Activated CD4-positive, alpha-beta T cell treated with anti-CD3 and anti-CD28 coated beads for 1 hour (primary cell): Measurements from ENCODE around the gene ADGRG7.

Experiments used
- DNase-seq: peaks from one replicate; pipeline ENCODE4 v3.0.0-alpha.2; 2020

ADGRG7 gene

DNA sequence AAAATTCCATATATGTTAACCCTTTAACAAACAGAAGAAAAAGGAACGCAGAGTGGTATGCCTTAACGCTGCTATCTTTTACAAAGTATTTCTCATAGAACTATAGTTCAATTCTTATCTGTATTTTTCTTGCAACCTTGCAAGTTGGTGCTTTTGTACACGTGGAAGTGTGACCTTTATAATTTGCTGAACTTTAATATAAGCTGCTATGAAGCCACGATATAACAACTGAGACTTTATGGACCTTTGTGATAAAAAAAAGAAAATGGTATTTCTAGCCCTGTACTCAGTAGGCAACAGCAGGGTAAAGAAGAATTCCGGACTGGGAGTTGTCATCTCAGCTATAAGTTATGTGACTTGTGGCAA is 93.6 kb downstream of the ADGRG7 start:
- DNase-seq = no peak

DNA sequence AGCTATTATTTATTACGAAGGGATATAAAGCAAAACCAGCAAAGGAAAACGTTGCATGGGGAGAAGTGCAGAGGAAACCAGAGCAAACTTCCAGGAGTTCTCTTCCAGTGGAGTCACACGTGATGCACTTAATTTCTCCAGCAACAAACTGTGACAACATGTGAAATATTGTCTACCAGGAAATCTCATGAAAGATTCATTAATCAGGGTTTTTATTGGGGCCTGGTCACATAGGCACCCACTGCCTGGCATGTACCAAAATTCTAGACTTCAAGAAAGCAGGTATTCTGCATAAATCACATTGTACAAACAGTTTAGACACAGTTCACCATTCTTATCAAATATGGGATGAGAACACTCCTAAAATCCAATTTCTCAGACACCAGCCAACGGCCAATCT is 94.5 kb downstream of the ADGRG7 start:
- no peak for DNase-seq

DNA sequence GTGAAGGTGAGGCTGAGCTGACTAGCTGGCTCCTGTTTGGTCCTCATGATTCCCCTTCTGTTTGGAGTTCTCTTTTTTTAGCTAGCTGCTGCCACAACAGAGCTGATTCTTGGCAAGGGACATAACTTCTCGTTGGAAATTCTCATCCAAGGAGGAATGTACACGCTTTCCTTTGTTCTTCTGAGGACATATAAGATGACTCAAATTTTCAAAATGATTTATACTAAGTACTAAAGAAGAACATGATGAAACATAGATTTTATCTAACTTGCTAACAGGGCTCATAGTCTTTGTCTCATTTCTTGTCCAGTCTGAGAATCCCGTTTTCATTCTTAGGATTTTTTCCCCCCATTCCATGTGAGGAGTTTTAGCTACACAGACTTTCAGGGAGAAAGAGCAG is 97.0 kb downstream of the ADGRG7 start:
- DNase-seq = no peak

DNA sequence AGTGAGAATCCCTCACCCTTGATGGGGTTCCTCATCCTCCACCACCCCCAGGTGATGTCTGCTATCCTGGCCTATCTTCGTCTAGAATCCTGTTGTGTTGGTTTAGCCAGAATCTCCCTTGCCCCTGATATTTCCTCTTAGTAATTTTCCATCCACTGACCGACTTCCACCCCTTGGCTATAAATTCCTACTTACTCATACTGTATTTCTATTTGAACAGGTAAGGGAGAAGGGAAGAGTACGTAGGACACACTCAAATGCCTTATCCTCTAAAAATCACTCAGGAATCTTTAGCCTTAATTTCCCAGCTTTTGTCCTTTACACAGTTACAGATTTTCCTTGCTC is 99.2 kb downstream of the ADGRG7 start:
- no peak for DNase-seq

GRCh38 chr3:100708989-100709841 is 99.8 kb downstream of the ADGRG7 start, which contains the start of gene TFG:
TFG (plus strand) TSS chr3:100709494; CDS start chr3:100713686, 4,192 bp downstream.
- peak; percentile 96 for DNase-seq

DNA sequence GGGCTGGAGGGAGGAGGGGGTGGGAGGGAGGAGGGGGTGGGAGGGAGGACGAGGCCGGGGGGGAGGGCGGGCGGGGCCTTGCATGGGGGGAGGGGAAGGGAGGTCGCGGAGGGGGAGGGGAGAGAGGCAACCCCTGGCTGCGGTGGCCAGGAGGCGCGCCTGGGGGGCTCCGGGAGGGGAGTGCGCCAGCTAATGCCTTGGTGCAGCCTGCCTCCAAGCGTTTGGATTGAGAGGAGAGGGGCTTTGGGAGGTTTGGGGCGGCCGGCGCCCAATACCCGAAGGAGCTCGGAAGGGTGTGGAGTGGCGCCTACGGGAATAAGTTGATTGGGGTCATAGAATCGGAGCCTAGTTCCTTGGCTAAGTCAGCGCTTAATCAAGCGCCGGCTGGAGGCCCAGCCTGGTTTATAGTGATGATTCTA is 100.5 kb downstream of the ADGRG7 start:
- peak; percentile 26 for DNase-seq

- DNase-seq = peak; percentile 19
Measured at GRCh38 chr3:100710261-100710968, 101.0 kb downstream of the ADGRG7 start.

DNA sequence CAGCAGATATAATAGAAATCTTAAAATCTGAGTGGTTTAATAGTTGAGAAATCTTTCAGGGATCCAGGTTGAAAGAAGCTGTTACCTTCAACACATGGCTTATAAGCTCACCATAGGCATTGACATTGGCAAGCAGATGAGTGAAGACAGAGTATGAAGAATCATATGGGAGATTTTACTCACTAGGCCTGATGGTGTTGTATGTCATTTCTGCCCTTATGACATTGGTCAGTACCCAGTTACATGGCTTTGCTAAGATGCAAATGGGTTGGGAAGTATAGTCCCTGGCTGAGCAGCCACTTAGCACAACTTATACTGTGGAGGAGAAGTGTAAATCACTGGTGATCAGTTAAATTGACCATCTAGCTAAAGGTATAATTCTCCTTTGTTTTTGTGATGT is 105.8 kb downstream of the ADGRG7 start:
- DNase-seq = no peak

GRCh38 chr3:100717063-100717462 is 107.7 kb downstream of the ADGRG7 start:
- DNase-seq = no peak

DNA sequence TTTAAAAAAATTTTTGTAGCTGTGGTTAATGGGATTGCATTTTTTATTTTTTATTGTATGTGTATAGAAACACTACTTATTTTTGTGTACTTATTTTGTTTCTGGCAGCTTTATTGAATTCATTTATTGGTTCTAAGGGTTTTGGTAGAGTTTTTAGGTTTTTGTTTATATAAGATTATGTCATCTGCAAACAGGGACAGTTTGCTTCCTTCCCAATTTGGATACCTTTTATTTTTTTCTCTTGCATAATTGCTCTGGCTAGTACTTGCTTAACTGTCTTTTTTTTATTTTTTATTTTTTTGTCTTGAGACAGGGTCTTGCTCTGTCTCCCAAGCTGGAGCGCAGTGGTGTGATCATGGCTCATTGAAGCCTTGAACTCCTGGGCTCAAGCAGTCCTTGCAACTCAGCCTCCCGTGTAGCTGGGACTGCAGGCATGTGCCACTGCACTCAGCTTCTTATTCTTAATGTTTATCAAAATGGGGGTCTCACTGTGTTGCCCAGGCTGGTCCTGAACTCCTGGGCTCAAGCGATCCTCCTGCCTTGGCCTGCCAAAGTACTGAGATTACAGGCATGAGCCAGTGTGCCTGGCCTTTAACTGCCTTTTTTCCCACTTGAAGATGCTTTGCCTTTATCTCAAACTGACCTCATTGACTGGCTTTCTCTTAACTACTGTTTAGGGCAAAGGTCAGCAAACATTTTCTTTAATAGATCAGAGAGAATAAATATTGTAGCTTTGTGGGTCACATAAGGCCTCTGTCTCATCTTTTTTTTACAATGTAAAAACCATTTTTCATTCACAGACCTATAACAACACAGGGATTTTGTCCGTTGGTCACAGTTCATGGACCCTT is 108.5 kb downstream of the ADGRG7 start:
- no peak for DNase-seq

DNA sequence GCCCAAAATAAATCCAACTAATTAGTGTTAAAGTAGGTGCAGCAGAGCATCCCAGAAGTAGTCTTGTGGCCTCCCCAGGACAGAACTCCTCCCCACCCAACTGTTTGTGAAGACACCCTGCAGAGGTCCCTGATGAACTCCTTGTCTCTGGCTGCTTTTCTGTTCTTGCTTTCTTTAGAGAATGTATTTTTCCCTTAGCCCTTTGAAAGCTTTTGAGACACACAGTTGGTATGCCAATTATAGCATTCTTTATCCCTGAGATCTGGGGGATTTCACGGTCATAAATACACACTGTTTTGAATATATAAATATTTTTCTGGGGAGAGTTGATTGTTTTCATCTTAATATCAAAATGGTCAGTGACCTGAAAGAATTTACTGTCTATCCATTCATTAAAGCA is 109.7 kb downstream of the ADGRG7 start:
- DNase-seq = no peak

DNA sequence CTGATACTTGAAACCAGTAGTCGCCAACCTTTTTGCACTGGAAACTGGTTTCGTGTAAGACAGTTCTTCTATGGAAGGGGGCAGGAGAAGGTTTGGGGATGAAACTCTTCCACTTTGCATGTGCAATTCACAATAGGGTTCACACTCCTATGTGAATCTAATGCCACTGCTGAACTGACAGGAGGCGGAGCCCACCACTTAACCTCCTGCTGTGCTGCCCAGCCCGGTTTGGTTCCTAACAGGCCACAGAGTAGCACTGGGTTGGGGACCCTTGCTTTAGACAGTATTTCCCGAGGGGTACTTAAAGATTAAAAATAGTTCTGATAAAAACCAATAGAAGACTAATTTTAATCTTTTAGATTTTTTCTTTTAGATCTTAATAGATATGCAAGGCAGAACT is 111.0 kb downstream of the ADGRG7 start:
- no peak for DNase-seq

DNA sequence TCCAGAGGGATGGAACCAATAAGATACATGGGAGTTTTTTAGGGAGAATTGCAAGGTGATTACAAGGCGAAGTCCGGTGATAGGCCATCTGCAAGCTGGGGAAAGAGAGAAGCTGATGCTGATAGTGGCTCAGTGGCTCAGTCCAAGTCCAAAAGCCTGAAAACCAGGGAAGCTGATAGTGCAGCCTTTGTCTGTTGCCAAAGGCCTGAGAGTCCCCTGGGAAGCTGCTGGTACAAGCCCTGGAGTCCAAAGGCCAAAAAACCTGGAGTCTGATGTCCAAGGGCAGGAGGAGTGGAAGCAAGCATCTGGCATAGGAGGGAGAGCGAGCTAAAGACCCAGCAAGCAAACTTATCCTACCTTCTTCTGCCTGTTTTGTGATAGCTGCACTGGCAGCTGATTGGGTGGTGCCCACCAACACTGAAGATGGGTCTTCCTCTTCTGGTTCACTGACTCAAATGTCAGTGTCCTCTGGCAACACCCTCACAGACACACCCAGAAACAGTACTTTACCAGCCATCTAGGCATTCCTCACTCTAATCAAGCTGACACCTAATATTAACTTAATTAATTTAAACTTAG is 116.6 kb downstream of the ADGRG7 start:
- DNase-seq = no peak

DNA sequence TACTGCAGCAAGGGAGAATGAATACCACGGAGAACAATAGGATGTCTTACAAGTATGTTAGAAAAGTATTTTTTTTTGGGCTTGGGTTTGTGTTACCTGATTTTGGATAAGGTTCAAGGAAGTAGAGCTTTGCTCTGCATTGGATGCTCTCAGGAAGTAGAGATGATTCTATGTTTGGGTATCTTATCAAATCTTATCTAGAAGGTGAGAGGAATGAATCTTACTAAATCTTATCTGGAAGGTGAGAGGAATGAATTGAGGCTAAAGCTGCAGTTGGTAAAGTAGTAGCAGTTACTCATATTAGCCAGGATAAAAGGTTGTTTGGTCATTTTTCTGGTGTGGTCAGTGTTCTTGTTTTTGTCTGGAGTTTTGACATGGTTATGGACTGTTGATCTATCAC is 117.3 kb downstream of the ADGRG7 start:
- DNase-seq = no peak

GRCh38 chr3:100730524-100730923 is 121.1 kb downstream of the ADGRG7 start:
- DNase-seq = no peak

DNA sequence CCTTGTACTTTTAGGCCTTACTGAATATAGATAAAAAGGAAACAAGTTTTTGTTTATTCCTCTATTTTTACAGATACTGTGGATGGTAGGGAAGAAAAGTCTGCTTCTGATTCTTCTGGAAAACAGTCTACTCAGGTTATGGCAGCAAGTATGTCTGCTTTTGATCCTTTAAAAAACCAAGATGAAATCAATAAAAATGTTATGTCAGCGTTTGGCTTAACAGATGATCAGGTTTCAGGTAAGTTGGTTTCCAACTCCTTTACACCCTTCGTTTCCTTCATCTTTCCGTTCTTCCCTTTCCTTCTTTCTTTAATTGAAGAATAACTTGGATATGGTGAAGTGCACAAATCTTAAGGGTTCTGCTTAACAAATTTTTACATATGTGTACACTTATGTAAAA is 123.0 kb downstream of the ADGRG7 start:
- no peak for DNase-seq

DNA sequence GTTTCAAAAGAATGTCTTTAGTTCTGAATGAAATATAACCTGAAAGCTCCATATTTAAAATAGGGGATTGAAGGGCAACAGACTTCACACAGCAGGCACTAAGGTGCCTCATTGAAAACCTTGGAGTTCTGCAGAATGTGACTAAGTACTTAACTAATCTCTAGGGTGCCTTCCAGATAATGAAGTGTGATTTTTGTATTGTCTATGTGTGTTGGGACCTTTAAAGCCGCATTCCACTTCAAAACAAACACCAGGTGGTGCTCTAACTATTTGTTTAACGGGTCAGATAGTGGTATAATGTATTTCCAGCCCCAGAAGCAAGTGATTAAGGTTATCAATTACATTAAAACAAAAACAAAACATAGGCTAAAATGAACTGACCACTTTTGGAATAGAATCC is 127.9 kb downstream of the ADGRG7 start:
- DNase-seq = no peak

DNA sequence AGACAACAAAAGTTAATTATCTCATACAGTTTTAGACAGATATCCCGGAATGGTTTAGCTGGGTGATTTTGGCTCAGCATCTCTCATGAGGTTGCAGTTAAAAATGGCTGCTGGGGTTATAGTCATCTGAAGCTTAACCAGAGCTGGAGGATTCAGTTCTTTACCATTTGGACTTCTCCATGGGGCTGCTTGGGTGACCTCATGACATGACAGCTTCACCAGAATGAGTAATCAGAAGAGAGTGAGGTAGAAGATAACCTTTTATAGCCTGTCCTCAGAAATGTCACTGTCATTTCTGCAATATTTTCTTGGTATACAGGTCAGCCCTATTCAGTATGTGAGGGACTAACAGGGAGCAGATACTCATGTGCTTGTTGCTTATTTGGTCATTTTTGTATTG is 130.8 kb downstream of the ADGRG7 start:
- no peak for DNase-seq

GRCh38 chr3:100743535-100743934 is 134.1 kb downstream of the ADGRG7 start:
- no peak for DNase-seq

GRCh38 chr3:100744671-100745070 is 135.3 kb downstream of the ADGRG7 start:
- DNase-seq = no peak
